Suprapubic skin (tissue), 4 donors: ENCODE results near the gene WBP1L. TPM values are rescaled to one million over a fixed set of nuclear protein-coding genes. Genes with fewer than 3 reads are reported as not detected.

Experiments
- DNase-seq, 2 donors: peaks; one replicate each; pipeline ENCODE4 v3.0.0-alpha.2; 2019; ENCODE audit warnings: low spot score in 2 of 2
- H3K27ac ChIP-seq: fragments of 200-600 bp; sonication (generic); one replicate; pipeline ENCODE4 v1.5.1; 2019
- H3K27me3 ChIP-seq: fragments of 200-600 bp; sonication (generic); one replicate; pipeline ENCODE4 v1.5.1; 2019
- H3K36me3 ChIP-seq: fragments of 200-600 bp; sonication (generic); one replicate; pipeline ENCODE4 v1.5.1; 2019
- H3K4me1 ChIP-seq: fragments of 200-600 bp; sonication (generic); one replicate; pipeline ENCODE4 v1.5.1; 2019
- H3K4me3 ChIP-seq: fragments of 200-600 bp; sonication (generic); one replicate; pipeline ENCODE4 v1.5.1; 2019; ENCODE audit warnings: mild to moderate bottlenecking
- H3K9me3 ChIP-seq: fragments of 200-600 bp; sonication (generic); one replicate; pipeline ENCODE4 v1.5.1; 2019
- CTCF ChIP-seq, 2 donors: fragments of 200-600 bp in 1 of 2; fragments of 450-650 bp in 1 of 2; sonication (generic) in 1 of 2; IDR thresholded peaks; one replicate each; pipeline ENCODE4 v1.5.1; 2016 to 2019; ENCODE audit warnings: antibody characterized with exemption in 2 of 2, mild to moderate bottlenecking in 1 of 2, moderate library complexity in 1 of 2
- EP300 ChIP-seq: sonication (generic); formaldehyde crosslinking; IDR thresholded peaks from one replicate; pipeline ENCODE4 v1.6.1; 2017; ENCODE audit warnings: antibody characterized with exemption
- POLR2A ChIP-seq, 2 donors: fragments of 450-650 bp; IDR thresholded peaks; one replicate each; pipeline ENCODE4 v1.6.1; 2017; ENCODE audit warnings: antibody characterized with exemption in 2 of 2, mild to moderate bottlenecking in 2 of 2, moderate library complexity in 2 of 2
- POLR2AphosphoS5 ChIP-seq, 3 donors: sonication (generic); formaldehyde crosslinking; IDR thresholded peaks; one replicate each; pipeline ENCODE4 v1.6.1; 2017; ENCODE audit warnings: antibody characterized with exemption in 3 of 3
- WGBS: methylation state at CpG from one replicate; pipeline ENCODE4 v1.1.5; 2018; 5-methylcytosine and 5-hydroxymethylcytosine counted together
- total RNA-seq, 4 donors: library from RNA; depleted of rRNA; stranded (reverse); fragments of >200 nt; gene quantifications; one replicate each; pipeline ENCODE4 v1.1.0, GENCODE V29; 2016

WBP1L gene
- total RNA-seq, 4 donors from 2014 or later: 103 to 166 (median 125) TPM

DNA sequence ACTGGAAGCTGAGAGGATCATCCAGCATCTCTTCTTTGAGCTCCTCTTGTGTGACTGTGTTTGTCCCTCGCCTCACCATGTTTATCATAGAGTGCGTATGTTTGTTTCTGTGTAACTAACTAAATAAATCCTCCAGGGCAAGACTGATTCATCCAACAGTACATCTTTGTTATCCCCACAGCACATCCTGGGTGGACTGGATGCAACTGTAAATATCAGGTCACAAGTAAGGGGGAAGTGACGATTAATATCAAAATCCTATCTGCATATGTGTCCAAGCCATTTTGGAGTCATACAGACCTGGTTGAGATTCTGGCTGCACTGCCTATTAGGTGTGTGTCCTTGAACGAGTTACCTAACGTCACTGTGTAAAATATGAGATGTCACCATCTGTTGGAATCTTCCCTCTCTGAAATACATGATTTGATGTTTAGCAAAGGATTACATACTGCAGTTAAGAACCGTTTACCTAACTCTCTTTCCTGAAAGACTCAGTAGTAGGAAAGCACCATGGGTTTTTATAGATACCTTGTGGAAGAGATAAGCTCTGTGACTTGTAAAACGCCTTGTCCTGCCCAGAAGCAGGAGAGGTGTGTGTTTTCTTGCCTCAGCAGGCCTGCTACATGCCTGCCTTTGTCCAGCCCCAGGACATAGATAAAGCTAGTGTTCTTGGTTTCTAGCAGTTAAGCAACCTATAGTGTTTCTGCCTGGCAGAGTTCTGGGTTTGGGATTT, 25.8 kb downstream of the WBP1L start:
- Histone ChIP-seq H3K27me3 (no peaks in the 10 kb centered on the region), H3K4me3 (no peak overlapping the region), H3K36me3 (no peaks in the 10 kb centered on the region), H3K27ac (peak overlapping the region; percentile 84), H3K4me1 (peaks cover 88% of the 10 kb centered on the region), H3K9me3 (no peaks in the 10 kb centered on the region)
- no peak for DNase-seq
- TF ChIP-seq POLR2AphosphoS5 (IDR thresholded peaks at IDR 0.05) (peak in 1 of 3 donors; percentile 60), EP300 (no peak), POLR2A (IDR thresholded peaks at IDR 0.05) (no peak), CTCF (IDR thresholded peaks at IDR 0.05) (no peak)
- 58% methylated on average over 7 of the region's 7 CpGs for WGBS

GRCh38 chr10:102770108-102770482, 26.3 kb downstream of the WBP1L start:
- no peak for DNase-seq
- no peaks in the 10 kb centered on the region for H3K27me3 ChIP-seq
- peak overlapping the region; percentile 84 for H3K27ac ChIP-seq
- H3K4me1 ChIP-seq: peaks cover 88% of the 10 kb centered on the region
- no peaks in the 10 kb centered on the region for H3K36me3 ChIP-seq
- H3K9me3 ChIP-seq: no peaks in the 10 kb centered on the region
- no peak for TF ChIP-seq EP300
- TF ChIP-seq CTCF (IDR thresholded peaks at IDR 0.05): no peak
- TF ChIP-seq POLR2AphosphoS5 (IDR thresholded peaks at IDR 0.05): no peak
- no peak for TF ChIP-seq POLR2A (IDR thresholded peaks at IDR 0.05)
- 45% methylated on average over 3 of the region's 3 CpGs for WGBS
- no peak overlapping the region for H3K4me3 ChIP-seq

GRCh38 chr10:102770792-102771191, 27.0 kb downstream of the WBP1L start:
- Histone ChIP-seq H3K9me3 (no peaks in the 10 kb centered on the region), H3K4me1 (peaks cover 88% of the 10 kb centered on the region), H3K36me3 (no peaks in the 10 kb centered on the region), H3K27me3 (no peaks in the 10 kb centered on the region), H3K4me3 (no peak overlapping the region), H3K27ac (peak overlapping the region; percentile 84)
- WGBS: 45% methylated on average over 1 of the region's 1 CpG
- TF ChIP-seq POLR2AphosphoS5 (IDR thresholded peaks at IDR 0.05) (no peak), POLR2A (IDR thresholded peaks at IDR 0.05) (no peak), EP300 (no peak), CTCF (IDR thresholded peaks at IDR 0.05) (no peak)
- no peak for DNase-seq

- DNase-seq: no peak
- Histone ChIP-seq H3K9me3 (no peaks in the 10 kb centered on the region), H3K36me3 (no peaks in the 10 kb centered on the region), H3K4me1 (peaks cover 94% of the 10 kb centered on the region), H3K4me3 (no peak overlapping the region), H3K27me3 (no peaks in the 10 kb centered on the region), H3K27ac (peak overlapping the region; percentile 50)
- 23% methylated on average over 1 of the region's 1 CpG for WGBS
- TF ChIP-seq EP300: no peak
- no peak for TF ChIP-seq POLR2AphosphoS5 (IDR thresholded peaks at IDR 0.05)
- no peak for TF ChIP-seq CTCF (IDR thresholded peaks at IDR 0.05)
- no peak for TF ChIP-seq POLR2A (IDR thresholded peaks at IDR 0.05)
Observed at GRCh38 chr10:102773320-102773719, 29.6 kb downstream of the WBP1L start.

- Histone ChIP-seq H3K27me3 (no peaks in the 10 kb centered on the region), H3K4me3 (no peak overlapping the region), H3K4me1 (peaks cover 97% of the 10 kb centered on the region), H3K27ac (peak overlapping the region; percentile 94), H3K9me3 (no peaks in the 10 kb centered on the region), H3K36me3 (no peaks in the 10 kb centered on the region)
- WGBS: 48% methylated on average over 5 of the region's 5 CpGs
- no peak for DNase-seq
- TF ChIP-seq EP300 (no peak), CTCF (IDR thresholded peaks at IDR 0.05) (no peak)
Observed at GRCh38 chr10:102773986-102774385, 30.2 kb downstream of the WBP1L start.
